PFSK-1 (cell line): Measurements from ENCODE around the gene ACOX3.

Experiments
- FOXP2 ChIP-seq: optimal IDR thresholded peaks from 2 replicates; pipeline ENCODE3; 2011; ENCODE audit warnings: borderline replicate concordance, control low read depth, inconsistent platforms; ENCODE audit not compliant: insufficient read depth; ENCODE audit errors: extremely low read length, extremely low read depth
- POLR2AphosphoS5 ChIP-seq: IDR thresholded peaks from 2 replicates; pipeline ENCODE4 v1.6.1; 2012; ENCODE audit warnings: low read depth, mild to moderate bottlenecking, control low read depth, low read length, moderate library complexity
- SIN3A ChIP-seq: IDR thresholded peaks from 2 replicates; pipeline ENCODE4 v1.6.1; 2012; ENCODE audit warnings: mild to moderate bottlenecking, low read length, moderate library complexity, borderline replicate concordance; ENCODE audit not compliant: insufficient read depth
- TAF1 ChIP-seq: IDR thresholded peaks from 2 replicates; pipeline ENCODE4 v1.6.1; 2012; ENCODE audit warnings: low read length, control low read depth, borderline replicate concordance; ENCODE audit not compliant: insufficient read depth
- TF ChIP-seq, protein P1 (sequence below), 2 experiments: IDR thresholded peaks; 2 replicates each; pipeline versions ENCODE4 v1.6.1 to v1.8.0; 2011 to 2012; ENCODE audit warnings: low read depth in 2 of 2, low read length in 2 of 2, control low read depth in 1 of 2, inconsistent platforms in 1 of 2, mild to moderate bottlenecking in 1 of 2, moderate library complexity in 1 of 2; ENCODE audit not compliant: insufficient read depth in 1 of 2

ACOX3 gene

DNA sequence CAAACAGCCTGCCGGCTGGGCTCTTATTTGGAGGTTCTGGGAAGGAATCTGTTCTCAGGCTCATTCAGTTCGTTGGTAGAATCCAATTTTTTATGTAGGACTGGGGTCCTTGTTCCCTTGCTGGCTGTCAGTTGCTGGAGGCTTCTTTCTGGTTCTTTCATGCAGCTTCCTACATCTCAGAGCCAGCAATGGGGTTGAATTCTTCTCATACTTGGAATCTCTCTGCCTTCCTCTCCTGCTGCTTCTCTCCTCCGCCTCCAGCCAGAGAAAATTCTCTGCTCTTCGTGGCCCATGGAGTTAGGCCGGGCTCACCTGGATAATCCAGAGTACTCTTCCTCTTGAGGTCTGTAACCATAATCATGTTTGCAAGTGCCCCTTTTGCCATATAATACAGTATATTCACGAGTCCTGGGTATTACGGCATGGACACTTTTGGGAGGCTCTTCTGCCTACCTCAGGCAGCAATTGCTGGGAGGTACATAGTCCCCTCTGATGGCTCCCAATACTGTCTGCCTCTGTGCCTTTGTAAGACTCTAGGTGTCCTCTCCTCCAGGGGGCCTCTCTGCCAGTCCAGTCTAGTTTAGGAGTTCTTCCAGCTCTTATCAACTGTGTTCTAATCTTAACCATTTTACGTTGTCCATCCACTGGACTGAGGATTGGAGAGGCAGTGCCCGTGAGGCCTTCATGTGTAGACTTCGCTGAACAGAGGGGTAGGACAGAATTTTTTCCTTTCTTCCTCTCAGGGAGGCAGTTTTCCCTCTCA lies 2.3 kb upstream of the ACOX3 start:
- TF ChIP-seq FOXP2 = no peak
- TF ChIP-seq SIN3A = no peak
- TF ChIP-seq, protein P1, sequence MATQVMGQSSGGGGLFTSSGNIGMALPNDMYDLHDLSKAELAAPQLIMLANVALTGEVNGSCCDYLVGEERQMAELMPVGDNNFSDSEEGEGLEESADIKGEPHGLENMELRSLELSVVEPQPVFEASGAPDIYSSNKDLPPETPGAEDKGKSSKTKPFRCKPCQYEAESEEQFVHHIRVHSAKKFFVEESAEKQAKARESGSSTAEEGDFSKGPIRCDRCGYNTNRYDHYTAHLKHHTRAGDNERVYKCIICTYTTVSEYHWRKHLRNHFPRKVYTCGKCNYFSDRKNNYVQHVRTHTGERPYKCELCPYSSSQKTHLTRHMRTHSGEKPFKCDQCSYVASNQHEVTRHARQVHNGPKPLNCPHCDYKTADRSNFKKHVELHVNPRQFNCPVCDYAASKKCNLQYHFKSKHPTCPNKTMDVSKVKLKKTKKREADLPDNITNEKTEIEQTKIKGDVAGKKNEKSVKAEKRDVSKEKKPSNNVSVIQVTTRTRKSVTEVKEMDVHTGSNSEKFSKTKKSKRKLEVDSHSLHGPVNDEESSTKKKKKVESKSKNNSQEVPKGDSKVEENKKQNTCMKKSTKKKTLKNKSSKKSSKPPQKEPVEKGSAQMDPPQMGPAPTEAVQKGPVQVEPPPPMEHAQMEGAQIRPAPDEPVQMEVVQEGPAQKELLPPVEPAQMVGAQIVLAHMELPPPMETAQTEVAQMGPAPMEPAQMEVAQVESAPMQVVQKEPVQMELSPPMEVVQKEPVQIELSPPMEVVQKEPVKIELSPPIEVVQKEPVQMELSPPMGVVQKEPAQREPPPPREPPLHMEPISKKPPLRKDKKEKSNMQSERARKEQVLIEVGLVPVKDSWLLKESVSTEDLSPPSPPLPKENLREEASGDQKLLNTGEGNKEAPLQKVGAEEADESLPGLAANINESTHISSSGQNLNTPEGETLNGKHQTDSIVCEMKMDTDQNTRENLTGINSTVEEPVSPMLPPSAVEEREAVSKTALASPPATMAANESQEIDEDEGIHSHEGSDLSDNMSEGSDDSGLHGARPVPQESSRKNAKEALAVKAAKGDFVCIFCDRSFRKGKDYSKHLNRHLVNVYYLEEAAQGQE (IDR thresholded peaks at IDR 0.05; ENCODE audit: insufficient read depth in 1 of 2, low read depth in 2 of 2, low read length in 2 of 2) = no peak
- no peak for TF ChIP-seq TAF1
- no peak for TF ChIP-seq POLR2AphosphoS5

DNA sequence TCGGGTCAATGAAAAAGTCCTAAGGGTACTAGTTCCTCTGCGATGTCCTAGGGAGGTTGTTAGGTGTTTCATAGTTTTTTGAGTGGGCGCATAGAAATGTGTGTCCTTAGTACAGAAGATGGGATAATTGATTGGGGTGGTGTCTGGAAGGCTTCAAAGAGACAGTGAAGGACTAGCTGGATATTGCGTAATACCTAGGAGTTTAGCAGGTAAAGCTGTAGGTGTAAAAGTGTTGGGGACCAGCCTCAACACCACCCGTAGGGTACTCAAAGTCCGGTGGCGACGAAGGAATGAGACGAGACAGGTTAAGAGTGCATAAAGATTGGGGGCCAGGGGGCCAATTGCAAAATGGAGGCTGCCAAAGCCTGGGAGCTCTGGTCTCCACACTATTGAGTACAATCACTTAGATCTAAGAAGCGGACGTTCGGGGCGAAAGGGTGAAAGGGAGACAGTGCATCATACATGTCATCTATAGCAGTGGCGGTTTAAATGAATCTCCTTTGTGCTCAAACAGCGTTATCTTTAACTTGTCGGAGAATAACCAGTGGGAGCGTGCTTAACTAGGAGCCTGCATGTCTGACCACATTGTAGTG lies 1.1 kb upstream of the ACOX3 start:
- TF ChIP-seq FOXP2 (no peak), SIN3A (no peak), POLR2AphosphoS5 (no peak), TAF1 (no peak)
- TF ChIP-seq, protein P1 (IDR thresholded peaks at IDR 0.05; ENCODE audit: insufficient read depth in 1 of 2, low read depth in 2 of 2, low read length in 2 of 2) = no peak

DNA sequence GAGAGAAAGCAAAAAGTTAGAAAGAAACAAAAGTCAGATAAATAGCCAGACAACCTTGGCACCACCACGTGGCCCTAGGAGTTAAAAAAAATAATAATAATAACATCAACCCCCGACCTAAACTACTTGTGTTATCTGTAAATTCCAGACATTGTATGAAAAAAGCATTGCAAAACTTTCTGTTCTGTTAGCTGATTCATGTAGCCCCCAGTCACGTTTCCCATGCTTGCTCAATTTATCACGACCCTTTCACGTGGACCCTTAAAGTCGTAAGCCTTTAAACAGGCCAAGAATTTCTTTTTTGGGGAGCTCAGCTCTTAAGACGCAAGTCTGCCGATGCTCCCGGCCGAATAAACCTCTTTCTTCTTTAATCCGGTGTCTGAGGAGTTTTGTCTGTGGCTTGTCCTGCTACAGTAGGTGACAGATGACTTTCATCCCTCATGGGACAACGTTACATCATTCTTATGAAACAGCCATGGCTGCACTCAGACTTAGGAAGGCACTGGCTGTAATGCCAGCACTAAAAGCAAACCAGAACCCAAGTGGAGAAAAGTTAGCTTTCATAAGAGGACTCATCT lies 520 bp downstream of the ACOX3 start:
- no peak for TF ChIP-seq TAF1
- TF ChIP-seq, protein P1 (IDR thresholded peaks at IDR 0.05; ENCODE audit: insufficient read depth in 1 of 2, low read depth in 2 of 2, low read length in 2 of 2) = no peak
- no peak for TF ChIP-seq POLR2AphosphoS5
- TF ChIP-seq FOXP2 = no peak
- no peak for TF ChIP-seq SIN3A

DNA sequence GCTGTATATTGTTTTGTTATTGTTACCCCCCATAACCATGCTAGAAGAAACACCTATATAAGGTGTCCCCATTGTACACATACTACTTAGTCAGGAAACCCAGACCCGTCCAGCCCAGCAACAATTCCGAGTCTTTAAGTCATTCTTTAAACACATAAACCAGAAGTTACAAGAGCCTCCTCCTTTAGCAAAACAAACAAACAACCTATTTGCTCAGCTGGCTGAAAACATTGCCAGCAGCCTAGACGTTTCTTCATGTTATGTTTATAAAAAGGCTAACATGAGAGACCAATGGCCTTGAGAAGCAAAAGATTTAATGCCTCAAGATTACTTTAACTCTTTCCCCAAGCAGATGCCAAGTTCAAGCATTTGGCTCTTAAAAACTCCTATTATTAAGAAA lies 1.4 kb downstream of the ACOX3 start:
- TF ChIP-seq, protein P1 (IDR thresholded peaks at IDR 0.05; ENCODE audit: insufficient read depth in 1 of 2, low read depth in 2 of 2, low read length in 2 of 2) = no peak
- TF ChIP-seq POLR2AphosphoS5 (no peak), SIN3A (no peak), TAF1 (no peak), FOXP2 (no peak)
